ENCODE results near the gene NGEF.

NGEF gene

GRCh38 chr2:233041722-233042323 is 28.8 kb upstream of the NGEF start:
- no peak for DNase-seq

- no peak for DNase-seq
These were observed 27.5 kb upstream of the NGEF start for GRCh38 chr2:233040571-233040970.

GRCh38 chr2:233039846-233040530 is 26.9 kb upstream of the NGEF start:
- no peak for DNase-seq

- no peak for DNase-seq
These were observed 26.3 kb upstream of the NGEF start for GRCh38 chr2:233039212-233039845.

GRCh38 chr2:233037078-233037477 is 24.0 kb upstream of the NGEF start:
- DNase-seq, result no peak

- DNase-seq, result no peak
These were observed 23.2 kb upstream of the NGEF start for GRCh38 chr2:233036162-233036838.

- no peak for DNase-seq
These were observed 22.5 kb upstream of the NGEF start for GRCh38 chr2:233035426-233036161.

- no peak for DNase-seq
These were observed 21.2 kb upstream of the NGEF start for GRCh38 chr2:233034091-233034882.

GRCh38 chr2:233033672-233034071 is 20.6 kb upstream of the NGEF start:
- DNase-seq, result no peak

- DNase-seq, result no peak
These were observed 19.7 kb upstream of the NGEF start, which contains the start of gene NEU2 for GRCh38 chr2:233032551-233033320. TSS of gene NEU2 (plus strand) at chr2:233032672. CDS start at chr2:233032672, 0 bp downstream.

- DNase-seq, result no peak
These were observed 18.8 kb upstream of the NGEF start for GRCh38 chr2:233031556-233032500.

- DNase-seq, result no peak
These were observed 16.3 kb upstream of the NGEF start for GRCh38 chr2:233029321-233029720.

- DNase-seq, result no peak
These were observed 13.2 kb upstream of the NGEF start for GRCh38 chr2:233026198-233026813.

GRCh38 chr2:233025706-233026105 is 12.7 kb upstream of the NGEF start:
- no peak for DNase-seq

- DNase-seq, result no peak
These were observed 10.8 kb upstream of the NGEF start for GRCh38 chr2:233023761-233024410.

GRCh38 chr2:233023007-233023760 is 10.1 kb upstream of the NGEF start:
- no peak for DNase-seq

- DNase-seq, result no peak
These were observed 9.5 kb upstream of the NGEF start for GRCh38 chr2:233022561-233022960.

- no peak for DNase-seq
These were observed 8.7 kb upstream of the NGEF start for GRCh38 chr2:233021771-233022170.
